ENCODE results near the gene IRS2. TPM values are rescaled to one million over a fixed set of nuclear protein-coding genes. Genes with fewer than 3 reads are reported as not detected.

The IRS2 gene
- total and polyA plus RNA-seq, 2 experiments from 2014 or later: 3.6 to 14.5 TPM

- H3K4me3 Mint-ChIP-seq: no peak overlapping the region
- H4K20me1 ChIP-seq (replicated peaks; ENCODE audit: insufficient read depth): no peaks in the 10 kb centered on the region
- no peaks in the 10 kb centered on the region for H3K36me3 ChIP-seq (ENCODE audit: insufficient read depth)
- no peak for ATAC-seq
- no peak overlapping the region for H3K27ac ChIP-seq (ENCODE audit: low read depth)
- no peaks in the 10 kb centered on the region; the same call in 1 of the 2 replicates for H3K4me1 ChIP-seq (ENCODE audit: insufficient read depth)
- H3K9me3 Mint-ChIP-seq: no peaks in the 10 kb centered on the region; the same call in 2 of the 3 replicates
- peaks cover 1% of the 10 kb centered on the region for H3K27me3 Mint-ChIP-seq (ENCODE audit: insufficient read depth, low read depth, poor library complexity)
- H3K9me2 ChIP-seq (ENCODE audit: insufficient read depth): peaks cover 8% of the 10 kb centered on the region; the same call in 1 of the 2 replicates
- peaks cover 31% of the 10 kb centered on the region for H3K4me1 Mint-ChIP-seq
- no peak overlapping the region for H3K4me3 ChIP-seq
- no peaks in the 10 kb centered on the region for H3K36me3 Mint-ChIP-seq (ENCODE audit: low read depth)
- no peaks in the 10 kb centered on the region for H3K79me2 ChIP-seq (replicated peaks; ENCODE audit: insufficient read depth)
- no peak overlapping the region for H3K27ac Mint-ChIP-seq
- no peaks in the 10 kb centered on the region for H3F3A ChIP-seq (replicated peaks; ENCODE audit: low read depth)
- H2AFZ ChIP-seq: 0 out of 2 replicates have a peak overlapping the region, but pooled peaks have one; percentile 32
- no peak overlapping the region for H3K4me2 ChIP-seq
- H3K27me3 ChIP-seq (ENCODE audit: insufficient read depth): no peaks in the 10 kb centered on the region
- TF ChIP-seq CTCF (conservative IDR thresholded peaks at IDR 0.05; ENCODE audit: low read depth in 2 of 2): no peak
- TF ChIP-seq STAT1 (IDR thresholded peaks at IDR 0.05; ENCODE audit: unreplicated experiment): no peak
- TF ChIP-seq ZNF462 (CRISPR knock-in tag; IDR thresholded peaks at IDR 0.05): no peak
- no peak for TF ChIP-seq REST (IDR thresholded peaks at IDR 0.05; ENCODE audit: unreplicated experiment)
- no peak for TF ChIP-seq ETS1 (IDR thresholded peaks at IDR 0.05)
- TF ChIP-seq CREB1 (CRISPR knock-in tag; IDR thresholded peaks at IDR 0.05; ENCODE audit: low read depth): no peak
- no peak for TF ChIP-seq EZH2 (IDR thresholded peaks at IDR 0.05; ENCODE audit: low read depth, unreplicated experiment)
- TF ChIP-seq POLR2AphosphoS5 (IDR thresholded peaks at IDR 0.05; ENCODE audit: low read depth): no peak
- TF ChIP-seq ZNF331 (CRISPR knock-in tag; IDR thresholded peaks at IDR 0.05; ENCODE audit: low read depth): no peak
- no peak for TF ChIP-seq EZH2phosphoT487 (IDR thresholded peaks at IDR 0.05; ENCODE audit: unreplicated experiment)
- no peak for TF ChIP-seq JUNB (IDR thresholded peaks at IDR 0.05; ENCODE audit: unreplicated experiment)
- no peak for TF ChIP-seq ZNF114 (CRISPR knock-in tag; IDR thresholded peaks at IDR 0.05)
- TF ChIP-seq NANOG (IDR thresholded peaks at IDR 0.05; ENCODE audit: borderline replicate concordance): no peak
- DNase-seq (ENCODE audit: low spot score): no peak
These were observed 31.5 kb upstream of the IRS2 start for GRCh38 chr13:109817591-109818535.

Measured in GM23338 (cell line).